ENCODE data around the gene MXI1.

The MXI1 gene

DNA sequence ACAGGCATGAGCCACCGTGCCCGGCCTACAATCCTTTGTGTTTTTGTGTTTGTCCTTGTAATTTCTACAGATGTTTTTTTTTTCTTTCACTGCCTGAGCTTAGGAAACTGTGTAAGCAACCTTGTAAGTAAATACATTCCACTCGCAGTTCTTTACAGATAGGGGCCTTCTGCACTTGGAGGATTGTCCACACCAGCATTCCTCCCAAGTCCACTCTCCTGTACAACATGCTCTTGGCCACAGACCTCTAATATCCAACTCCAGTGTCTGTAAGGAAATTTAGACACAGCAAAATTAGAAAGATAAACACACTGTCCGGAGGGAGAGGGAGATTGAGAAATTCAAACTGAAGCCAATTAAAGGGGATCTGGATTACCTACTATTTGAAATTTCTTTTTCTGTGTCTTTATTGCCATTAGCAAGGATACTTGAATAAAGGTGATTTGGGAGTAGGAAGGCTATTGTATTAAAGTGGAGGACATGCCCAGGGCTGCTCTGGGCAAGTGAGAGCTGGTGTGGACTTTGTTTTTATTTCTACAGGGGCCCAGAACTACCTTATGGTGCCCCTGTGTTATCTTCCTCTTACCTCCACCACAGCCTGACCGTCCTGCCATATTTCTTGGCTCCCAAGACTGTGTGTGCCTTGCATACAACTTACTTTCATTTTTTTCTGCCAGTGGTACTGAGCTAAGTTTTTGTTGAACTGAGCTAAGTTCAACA lies 9.7 kb downstream of the MXI1 start:
- no peak for DNase-seq

DNA sequence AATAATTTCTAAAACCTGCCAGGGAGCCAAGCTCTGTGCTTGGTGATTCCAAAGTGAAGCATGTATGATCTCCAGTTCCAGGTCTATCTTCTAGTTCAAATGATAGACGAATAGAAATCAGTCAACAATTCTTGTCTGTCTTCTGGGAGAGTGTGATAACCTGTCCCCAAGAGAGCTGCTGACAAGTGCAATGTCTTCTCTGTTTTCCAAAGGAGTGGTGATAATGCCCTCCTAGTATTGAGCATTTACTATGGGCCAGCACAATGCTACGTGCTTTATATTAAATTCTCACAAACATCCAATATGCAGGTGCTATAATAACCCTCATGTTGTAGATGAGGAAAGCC lies 10.2 kb downstream of the MXI1 start:
- DNase-seq = no peak

DNA sequence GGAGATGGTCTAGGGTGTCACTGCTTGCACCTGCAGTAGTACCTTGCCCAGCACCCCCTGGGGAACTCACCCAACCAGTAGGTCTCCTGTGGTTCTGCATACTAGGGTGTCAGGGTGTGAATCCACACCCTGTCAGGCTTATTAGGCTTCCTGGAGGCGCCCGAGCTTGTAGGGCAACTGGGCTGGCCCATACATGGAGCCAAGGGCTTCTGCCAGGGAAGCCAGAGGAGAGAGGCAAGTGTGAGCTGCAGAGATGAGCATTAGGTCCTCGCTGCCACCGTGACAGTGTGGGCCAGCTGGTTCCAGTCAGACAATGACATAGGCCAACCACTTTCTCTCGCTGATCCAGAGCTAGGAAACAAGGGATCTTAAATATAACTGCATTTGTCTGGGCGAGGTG lies 11.2 kb downstream of the MXI1 start:
- peak; percentile 66 to 73 for DNase-seq

DNA sequence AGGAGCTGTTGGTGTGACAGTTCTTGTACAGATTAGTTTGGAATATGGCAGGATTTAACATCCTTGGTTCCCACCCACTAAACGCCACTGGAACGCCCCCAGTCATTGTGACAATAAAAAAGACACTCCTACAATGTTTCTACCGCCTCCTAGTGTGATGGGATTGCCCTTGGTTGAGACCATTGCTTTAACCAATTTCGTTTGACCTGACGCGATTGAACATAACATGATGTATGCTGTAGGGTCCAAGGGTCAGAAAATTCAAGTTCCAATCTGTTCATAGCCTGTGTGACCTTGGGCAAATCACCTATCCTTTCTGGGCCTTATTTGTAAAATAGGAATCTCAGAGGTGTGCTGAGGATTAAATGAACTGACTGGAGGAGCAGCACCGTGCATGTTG lies 12.5 kb downstream of the MXI1 start:
- DNase-seq = no peak

DNA sequence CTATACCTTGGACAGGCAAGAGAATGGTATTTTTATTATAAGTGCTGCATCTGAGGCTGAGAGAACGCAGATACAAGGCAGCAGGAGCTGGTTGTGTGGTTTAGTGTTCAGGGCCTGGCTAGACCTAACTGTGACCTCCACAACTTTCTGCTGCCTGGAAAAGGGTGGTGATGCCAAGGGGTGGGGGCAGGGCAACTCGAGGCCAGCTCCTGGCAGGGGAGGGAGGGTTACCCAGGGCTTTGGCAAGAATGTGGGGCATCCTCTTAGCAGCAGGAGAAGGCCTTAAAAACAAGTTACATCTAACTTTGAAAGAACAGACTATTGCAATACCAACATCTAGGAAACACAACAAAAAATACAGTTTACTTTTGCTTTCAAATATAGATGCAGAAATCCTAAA lies 13.0 kb downstream of the MXI1 start:
- no peak for DNase-seq

DNA sequence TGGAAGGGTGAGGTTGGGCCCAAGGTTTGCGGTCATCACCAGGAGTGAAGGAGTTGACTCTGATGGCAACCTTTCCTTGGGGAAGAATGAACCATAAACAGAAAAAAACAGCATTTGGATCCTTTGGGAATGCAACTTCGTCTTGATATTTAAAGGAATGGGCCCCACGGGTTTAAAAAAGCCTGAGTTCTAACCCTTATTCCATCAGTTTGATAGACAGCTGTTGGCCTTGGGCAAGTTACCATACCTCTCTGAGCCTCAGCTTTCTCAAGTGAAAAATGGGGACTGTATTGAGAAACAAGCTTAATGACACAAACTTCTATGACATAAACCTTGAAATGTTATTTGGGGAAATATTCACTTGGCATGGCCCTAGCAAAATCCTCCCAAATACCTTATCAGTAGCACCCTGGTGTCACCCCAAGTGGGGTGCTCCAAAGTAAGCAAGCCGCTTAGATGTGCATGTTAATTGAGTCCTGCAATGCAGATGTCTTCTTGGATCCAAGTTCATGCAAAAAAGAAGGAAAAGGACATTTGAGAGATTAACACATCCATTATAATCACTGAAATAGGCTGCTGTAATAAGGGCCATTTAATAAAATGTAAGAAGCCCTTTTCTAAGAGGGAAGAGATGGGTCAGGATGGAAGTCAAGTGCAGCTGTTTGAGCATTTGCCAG lies 13.8 kb downstream of the MXI1 start:
- no peak for DNase-seq

DNA sequence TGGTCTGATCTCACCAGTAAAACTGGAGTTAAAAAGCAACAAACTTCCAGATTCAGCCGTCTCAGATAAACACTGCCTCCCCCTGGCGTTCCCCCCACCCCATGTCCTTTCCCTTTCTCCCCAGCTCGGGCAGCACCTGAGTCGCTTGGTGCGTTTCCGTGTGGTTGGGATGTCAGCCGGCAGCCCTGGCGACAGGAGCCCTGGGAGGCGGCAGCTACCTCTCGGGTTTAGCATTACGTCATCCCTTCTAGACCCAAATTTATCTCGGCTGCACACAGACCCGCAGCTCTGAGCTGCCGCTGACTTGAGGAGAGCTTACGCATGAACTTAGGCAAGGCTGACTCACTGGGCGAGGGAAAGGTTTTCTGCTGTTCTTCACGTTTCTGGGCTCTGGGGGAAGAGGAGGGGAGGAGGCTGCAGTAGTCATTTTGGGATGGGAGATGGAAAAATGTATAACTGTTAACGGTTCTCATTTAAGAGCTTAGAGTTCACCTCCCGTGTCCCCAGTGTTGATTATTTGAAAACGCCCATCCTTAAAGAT lies 14.4 kb downstream of the MXI1 start:
- peak; percentile 95 to 97 for DNase-seq

DNA sequence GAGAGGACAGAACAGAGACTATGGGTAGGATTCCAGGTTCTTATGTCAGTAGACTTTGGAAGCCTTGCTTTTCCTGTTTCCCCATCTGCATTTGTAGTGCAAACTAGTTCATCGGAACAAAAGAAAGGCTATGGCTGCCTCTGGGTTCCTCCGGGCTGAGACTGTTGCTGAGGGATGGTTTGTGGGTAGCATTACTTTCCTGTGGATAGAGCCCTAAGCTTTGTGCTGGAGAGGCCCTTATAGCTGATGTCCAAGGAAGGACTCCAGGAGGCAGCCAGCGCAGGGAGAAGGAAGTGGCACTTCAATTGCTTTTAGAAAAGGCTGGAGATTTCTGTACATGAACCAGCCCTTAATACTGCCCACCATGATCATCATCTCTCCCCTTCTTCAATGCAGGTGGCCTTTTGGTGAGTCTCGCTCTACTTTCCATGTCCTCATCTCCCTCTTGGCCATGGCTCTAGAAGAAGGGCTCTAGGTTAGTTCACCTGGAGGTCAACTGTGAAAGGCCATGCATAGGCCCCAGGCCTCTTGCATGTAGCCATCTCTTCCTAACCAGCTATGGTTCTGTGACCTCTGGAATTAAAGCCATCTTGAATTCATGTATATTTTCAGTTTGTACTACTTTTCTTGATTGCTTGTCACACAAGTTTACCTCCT lies 15.4 kb downstream of the MXI1 start:
- DNase-seq = no peak

DNA sequence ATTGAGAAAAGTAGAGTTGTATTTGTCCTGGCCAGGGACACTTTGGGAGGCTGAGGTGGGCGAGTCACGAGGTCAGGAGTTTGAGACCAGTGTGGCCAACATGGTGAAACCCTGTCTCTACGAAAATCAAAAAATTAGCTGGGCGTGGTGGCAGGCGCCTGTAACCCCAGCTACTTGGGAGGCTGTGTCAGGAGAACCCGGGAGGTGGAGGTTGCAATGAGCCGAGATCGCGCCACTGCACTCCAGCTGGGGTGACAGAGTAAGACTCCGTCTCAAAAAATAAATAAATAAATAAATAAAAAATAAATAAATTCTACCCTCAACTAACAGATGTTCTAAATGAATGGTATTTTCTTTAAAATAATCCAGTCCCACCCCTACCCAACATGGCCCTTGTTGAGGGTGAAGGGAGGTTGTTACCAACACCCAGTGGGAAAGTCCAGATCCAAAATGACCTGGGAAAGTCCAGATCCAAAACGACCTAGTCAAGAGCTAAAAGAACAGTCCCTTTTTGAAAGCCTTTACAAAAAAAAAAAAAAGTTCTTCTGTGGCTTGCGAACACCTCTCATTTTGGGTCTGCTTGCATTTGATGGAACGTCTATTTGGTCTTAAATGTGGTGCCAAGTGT lies 16.0 kb downstream of the MXI1 start:
- DNase-seq = no peak

DNA sequence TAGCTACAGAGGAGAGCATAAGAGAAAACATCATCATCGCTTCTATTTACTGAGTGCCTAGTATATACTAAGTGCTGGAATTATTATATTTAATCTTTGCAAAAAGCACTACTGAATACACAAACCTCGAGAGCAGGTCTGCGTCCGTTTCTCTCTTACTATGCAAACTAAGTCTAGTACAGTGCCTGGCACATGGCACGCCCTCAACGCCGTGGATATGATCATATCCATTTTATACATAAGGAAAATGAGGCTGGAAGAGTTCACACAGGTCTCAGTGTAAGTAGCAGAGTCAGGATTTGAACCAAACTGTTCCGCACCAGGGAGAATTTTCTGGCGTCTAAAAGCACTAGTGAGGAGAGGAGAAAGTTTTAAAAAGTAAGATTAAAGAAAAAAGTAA lies 17.6 kb downstream of the MXI1 start:
- DNase-seq = peak; percentile 45 to 61

DNA sequence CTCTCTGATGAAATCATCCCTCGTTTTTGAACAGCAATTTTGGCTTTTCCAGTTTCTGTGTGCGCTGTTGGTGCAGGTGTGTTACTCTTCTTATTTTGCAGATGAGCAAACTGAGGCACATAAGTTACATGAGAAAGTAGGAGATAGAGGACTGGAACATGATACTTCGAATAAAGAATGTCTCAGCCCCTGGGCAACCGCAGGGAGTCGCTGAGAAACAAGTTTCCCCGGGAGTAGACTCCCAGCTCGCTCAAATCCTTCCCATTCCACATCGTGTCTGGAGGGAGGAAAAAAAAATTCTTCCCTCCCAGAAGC lies 18.0 kb downstream of the MXI1 start:
- DNase-seq = no peak

DNA sequence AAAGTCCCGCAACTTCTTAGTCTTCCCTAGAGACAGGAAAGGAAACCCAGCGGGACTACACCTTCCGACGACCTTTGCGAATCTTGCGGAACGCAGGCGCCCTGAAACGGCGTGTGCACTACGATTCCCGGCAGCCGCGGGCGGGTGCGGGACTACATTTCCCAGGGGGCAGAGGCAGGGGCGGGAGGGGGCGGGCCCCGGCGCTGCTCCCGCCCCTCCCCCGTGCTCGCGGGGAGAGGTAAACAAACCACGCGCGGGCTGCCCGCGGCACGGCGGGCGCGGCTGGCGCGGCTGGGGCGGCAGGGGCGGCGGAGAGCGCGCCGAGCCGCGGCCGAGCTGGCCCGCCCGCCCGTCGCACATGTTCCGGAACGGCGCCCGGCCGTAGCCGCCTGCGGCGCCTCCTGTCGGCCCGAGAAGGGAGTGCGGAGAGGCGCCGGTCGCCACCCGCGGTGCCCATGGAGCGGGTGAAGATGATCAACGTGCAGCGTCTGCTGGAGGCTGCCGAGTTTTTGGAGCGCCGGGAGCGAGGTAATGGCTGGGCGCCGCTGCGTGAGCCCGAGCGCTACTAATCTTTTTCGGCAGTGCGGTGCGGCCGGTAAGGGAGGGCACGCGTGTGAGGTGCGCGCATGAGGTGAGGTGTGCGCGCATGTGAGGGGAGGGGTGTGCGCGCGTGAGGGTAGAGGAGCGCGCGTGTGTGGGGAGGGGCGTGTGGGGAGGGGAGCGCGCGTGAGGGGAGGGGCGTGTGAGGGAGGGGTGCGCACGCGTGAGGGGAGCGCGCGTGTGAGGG lies 18.5 kb downstream of the MXI1 start:
- peak; percentile 95 to 96 for DNase-seq

DNA sequence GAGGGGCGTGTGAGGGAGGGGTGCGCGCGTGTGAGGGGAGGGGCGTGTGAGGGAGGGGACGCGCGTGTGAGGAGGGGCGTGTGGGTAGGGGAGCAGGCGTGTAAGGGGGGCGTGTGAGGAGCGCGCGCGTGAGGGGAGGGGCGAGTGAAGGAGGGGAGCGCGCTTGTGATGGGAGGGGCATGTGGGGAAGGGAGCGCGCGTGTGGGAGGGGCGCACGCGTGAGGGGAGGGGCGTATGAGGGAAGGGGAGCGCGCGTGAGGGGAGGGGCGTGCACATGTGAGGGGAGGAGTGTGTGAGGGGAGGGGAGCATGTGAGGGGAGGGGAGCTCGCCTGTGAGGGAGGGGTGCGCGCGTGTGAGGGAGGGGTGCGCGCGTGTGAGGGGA lies 19.1 kb downstream of the MXI1 start:
- peak; percentile 96 for DNase-seq

DNA sequence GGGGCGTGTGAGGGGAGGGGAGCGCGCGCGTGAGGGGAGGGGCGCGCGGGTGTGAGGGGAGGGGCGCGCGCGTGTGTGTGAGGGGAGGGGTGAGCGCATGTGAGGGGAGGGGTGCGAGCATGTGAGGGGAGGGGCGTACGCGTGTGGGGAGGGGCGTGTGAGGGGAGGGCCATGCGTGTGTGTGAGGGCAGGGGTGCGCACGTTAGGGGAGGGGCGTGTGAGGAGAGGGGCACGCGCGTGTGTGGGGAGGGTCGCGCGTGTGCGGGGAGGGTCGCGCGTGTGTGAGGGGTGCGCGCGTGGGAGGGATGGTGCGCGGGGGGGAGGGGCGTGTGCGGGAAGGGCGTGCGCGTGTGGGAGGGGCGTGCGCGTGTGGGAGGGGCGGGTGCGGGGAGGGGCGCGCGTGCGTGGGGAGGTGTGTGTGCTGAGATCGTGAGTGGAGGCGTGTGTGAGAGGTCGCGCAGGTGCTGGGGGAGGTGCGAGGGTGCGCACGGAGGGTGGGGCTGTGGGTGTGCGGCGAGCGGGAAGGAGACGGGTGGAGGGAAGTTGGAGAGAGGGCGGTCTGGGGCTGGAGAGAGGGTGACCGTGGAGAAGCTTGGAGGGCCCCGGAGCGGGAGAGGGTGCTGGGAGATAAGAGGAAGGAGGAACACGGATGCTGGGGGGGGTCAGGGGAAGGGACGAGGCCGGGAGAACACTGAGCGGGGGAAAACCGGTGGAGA lies 19.7 kb downstream of the MXI1 start:
- peak; percentile 96 for DNase-seq

DNA sequence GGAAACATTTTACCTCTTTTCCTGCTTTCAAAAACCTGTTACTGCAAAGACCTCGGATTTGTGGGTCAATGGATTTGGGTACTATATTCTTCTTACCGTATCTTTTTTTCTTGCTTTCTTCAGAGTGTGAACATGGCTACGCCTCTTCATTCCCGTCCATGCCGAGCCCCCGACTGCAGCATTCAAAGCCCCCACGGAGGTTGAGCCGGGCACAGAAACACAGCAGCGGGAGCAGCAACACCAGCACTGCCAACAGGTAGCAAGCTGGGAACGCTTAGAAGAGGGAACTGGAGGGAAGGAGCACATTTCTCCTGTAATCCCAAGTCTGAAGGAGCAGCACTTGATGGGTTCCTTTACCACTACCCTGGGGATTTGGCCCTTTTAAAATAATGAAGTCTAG lies 20.7 kb downstream of the MXI1 start:
- no peak for DNase-seq

DNA sequence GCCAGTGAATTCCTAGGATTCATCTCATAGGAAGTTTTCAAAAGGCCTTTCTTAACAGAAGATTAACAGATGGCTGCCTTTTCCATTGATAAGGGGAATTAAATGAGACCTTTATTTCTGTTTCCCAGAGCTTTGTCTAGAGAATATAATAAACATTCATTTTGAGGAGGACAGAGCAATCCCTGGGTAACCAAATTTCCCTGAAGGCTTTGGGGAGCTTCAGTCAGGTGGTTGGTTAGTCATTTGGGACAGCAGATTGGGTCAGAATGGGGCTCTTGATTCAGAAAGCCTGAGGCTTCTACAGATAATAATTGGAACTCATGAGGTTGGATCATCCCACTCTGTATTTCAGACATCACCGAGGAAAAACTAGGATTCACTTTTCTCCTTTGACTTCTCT lies 21.8 kb downstream of the MXI1 start:
- DNase-seq = no peak

DNA sequence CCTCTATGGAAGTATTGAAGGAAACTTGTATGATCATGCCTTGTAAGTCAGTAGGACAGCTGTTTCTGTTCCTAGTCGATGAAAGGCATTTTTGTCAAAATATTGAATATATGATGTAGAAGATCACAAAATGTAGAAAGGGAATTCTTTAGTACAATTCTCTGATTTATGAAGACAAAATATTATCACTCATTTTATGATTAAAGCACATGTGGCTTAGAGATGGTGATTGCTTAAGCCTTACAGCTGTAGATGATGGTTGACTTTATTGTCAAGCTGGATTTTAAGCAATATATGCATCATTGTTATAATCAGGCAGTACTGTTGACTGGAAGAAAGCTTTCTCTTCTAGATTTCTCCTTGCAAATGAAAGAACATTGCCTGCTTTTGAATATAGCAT lies 26.4 kb downstream of the MXI1 start:
- no peak for DNase-seq

DNA sequence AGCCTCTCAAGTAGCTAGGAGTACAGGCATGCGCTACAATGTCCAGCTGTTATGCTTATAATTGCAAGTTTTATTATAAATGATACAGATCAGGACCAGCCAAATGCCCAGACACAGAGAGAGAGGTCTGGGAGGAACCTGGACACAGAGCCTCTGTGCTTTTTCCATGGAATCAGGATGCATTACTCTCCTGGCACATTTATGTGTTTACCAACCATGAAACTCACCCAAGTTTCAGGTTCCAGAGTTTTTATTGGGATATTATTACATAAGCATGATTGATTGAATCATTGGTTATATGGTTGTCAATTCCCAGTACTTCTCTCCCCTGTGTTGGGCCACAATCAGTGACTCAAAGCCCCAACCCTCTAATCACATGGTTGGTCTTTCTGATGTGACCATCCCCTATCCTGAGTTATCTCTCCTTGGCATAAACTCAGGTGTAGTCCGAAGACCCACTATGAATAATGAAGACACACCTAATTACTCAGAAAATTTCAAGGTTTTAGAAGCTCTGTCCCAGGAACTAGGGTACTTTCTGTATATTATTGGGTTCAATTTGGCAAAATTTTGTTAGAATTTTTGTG lies 30.6 kb downstream of the MXI1 start:
- DNase-seq = no peak

DNA sequence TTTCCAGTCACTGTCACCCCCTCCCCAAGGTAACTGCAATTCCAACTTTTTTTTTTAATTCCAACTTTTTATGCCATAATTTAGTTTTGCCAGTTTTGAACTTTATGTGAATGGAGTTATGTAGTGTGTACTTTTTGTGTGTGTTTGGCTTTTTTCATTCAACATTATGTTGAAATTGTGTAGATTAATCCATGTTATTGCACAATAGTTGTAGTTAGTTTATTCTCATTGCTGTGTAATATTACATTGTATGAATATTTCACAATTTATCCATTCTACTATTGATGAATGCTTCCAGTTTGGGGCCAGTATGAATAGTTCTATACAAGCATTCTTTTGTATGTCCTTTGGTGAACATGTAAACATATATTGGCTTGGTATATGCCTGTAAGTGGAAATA lies 32.5 kb downstream of the MXI1 start:
- DNase-seq = no peak

DNA sequence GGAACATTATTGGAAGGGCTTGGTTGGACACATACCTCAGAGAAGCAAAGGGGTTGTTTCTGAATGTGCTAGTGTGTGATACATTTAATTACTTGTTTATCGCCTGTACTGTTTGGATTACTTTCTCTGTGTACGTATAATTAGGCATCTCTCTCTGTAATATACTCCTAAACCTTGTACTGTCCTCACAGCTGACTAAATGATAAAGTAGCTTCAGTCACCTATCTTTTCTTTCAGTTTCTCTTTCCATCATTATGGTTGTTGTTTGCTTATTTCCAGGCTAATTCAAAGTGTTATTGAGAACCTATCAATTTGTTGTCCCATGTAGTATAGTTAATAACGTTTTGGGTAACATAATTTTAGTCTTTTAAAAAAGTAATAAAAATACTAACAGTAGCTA lies 34.0 kb downstream of the MXI1 start:
- no peak for DNase-seq

DNA sequence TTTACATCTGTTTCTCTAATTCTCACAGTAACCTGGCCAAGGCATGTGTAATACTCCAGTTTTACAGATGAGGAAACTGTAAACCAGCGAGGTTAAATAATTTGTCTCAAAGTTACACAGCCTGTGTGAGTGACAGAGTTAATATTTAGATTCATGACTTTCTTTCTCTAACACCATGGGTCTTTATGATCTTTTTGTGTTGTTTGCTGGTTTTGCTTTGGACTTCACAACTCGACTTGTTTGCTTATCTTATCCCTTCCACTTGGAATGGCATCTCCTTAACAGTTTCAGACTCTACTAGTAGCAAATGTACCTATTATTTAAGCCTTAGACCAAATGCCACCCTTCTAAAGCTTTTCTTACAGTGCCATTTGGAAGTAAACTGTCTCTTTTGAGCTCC lies 34.4 kb downstream of the MXI1 start:
- DNase-seq = no peak

DNA sequence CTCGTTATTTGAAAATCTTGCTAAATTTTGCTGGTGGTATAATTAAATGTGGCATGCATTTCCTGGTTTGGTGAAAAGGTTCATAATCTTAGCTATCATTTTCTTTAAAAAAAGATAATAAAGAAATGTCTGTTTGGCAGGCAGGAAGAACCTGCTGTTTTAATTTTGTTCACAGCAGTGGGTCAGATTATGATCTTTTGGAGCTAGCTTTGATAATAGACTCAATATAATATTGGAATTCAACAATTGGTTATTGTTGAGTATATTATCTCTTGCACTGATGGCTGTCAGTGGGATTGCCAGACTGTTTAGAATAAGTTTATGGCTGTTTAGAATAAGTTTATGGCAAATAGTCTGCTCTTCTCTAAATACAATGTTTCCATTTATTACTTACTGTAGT lies 35.1 kb downstream of the MXI1 start:
- DNase-seq = no peak
